IMR-90 (cell line): ENCODE measurements around the gene CHN2. TPM values are rescaled to one million over a fixed set of nuclear protein-coding genes. Genes with fewer than 3 reads are reported as not detected.

Source experiments
- ATAC-seq: fragments of 200-7000 bp; cut with Tn5 transposase; 2 replicates; pipeline ENCODE4 v1.9.1; 2020; ENCODE audit warnings: low read depth, mild to moderate bottlenecking, moderate library complexity
- BruUV-seq: library from RNA; stranded (reverse); fragments of 400-500 nt; replicated peaks from 2 replicates; lab custom pipeline; 2021; lab: Mats Ljungman, UMichigan
- CTCF ChIA-PET: fragments of 300-600 bp; formaldehyde crosslinking; extraction: SDS; loops from one replicate; lab custom pipeline; 2021; ENCODE audit warnings: antibody characterized with exemption; lab: Yijun Ruan, JAX
- POLR2A ChIA-PET: fragments of 300-600 bp; sonication (Branson Sonifier 250); formaldehyde crosslinking; loops from one replicate; lab custom pipeline; 2022; ENCODE audit warnings: antibody characterized with exemption; ENCODE audit not compliant: unreplicated experiment; lab: Charles Lee
- DNase-seq: peaks from one replicate; pipeline ENCODE4 v3.0.0; 2013
- H2AFZ ChIP-seq: replicated peaks from 2 replicates; pipeline ENCODE3; 2013; ENCODE audit warnings: low read length, mild to moderate bottlenecking; ENCODE audit not compliant: poor library complexity
- H2AK5ac ChIP-seq: 2 replicates; pipeline ENCODE4 v1.6.1; 2013; ENCODE audit warnings: low read depth, low read length, inconsistent platforms
- H2AK9ac ChIP-seq: replicated peaks from 2 replicates; pipeline ENCODE3; 2013; ENCODE audit warnings: mild to moderate bottlenecking, low read depth, low read length, moderate library complexity; ENCODE audit not compliant: poor library complexity
- H2BK120ac ChIP-seq: 2 replicates; pipeline ENCODE4 v1.6.1; 2013; ENCODE audit warnings: low read depth, low read length, inconsistent platforms
- H2BK15ac ChIP-seq: 3 replicates; pipeline ENCODE4 v1.6.1; 2013; ENCODE audit warnings: low read depth, low read length, inconsistent platforms
- H2BK20ac ChIP-seq: 2 replicates; pipeline ENCODE4 v1.6.1; 2013; ENCODE audit warnings: low read depth, mild to moderate bottlenecking, inconsistent platforms, low read length, moderate library complexity
- H2BK5ac ChIP-seq: 2 replicates; pipeline ENCODE4 v1.6.1; 2013; ENCODE audit warnings: mild to moderate bottlenecking, low read depth, low read length, inconsistent platforms; ENCODE audit not compliant: poor library complexity, severe bottlenecking
- H3K14ac ChIP-seq: replicated peaks from 2 replicates; pipeline ENCODE4 v1.6.1; 2013; ENCODE audit warnings: low read depth, low read length, inconsistent platforms
- H3K18ac ChIP-seq: 2 replicates; pipeline ENCODE4 v1.6.1; 2013; ENCODE audit warnings: low read depth, low read length, control low read depth
- H3K23ac ChIP-seq: 2 replicates; pipeline ENCODE4 v1.6.1; 2013; ENCODE audit warnings: low read depth, low read length, inconsistent platforms
- H3K27ac ChIP-seq: 2 replicates; pipeline ENCODE4 v1.5.1; 2013; ENCODE audit warnings: mild to moderate bottlenecking, control low read depth, low read length; ENCODE audit not compliant: insufficient read depth
- H3K27me3 ChIP-seq: 2 replicates; pipeline ENCODE4 v1.6.1; 2013; ENCODE audit warnings: low read length; ENCODE audit not compliant: control insufficient read depth, insufficient read depth
- H3K36me3 ChIP-seq: 2 replicates; pipeline ENCODE4 v1.6.1; 2013; ENCODE audit warnings: low read length, mixed read lengths; ENCODE audit not compliant: control insufficient read depth, insufficient read depth
- H3K4ac ChIP-seq: 2 replicates; pipeline ENCODE4 v1.6.1; 2013; ENCODE audit warnings: low read depth, low read length, inconsistent platforms
- H3K4me1 ChIP-seq: 2 replicates; pipeline ENCODE4 v1.6.1; 2013; ENCODE audit warnings: low read length, mixed read lengths; ENCODE audit not compliant: control insufficient read depth, insufficient read depth
- H3K4me2 ChIP-seq: 2 replicates; pipeline ENCODE4 v1.6.1; 2013; ENCODE audit warnings: low read depth, mild to moderate bottlenecking, control low read depth, low read length, moderate library complexity
- H3K4me3 ChIP-seq: 2 replicates; pipeline ENCODE4 v1.5.1; 2013; ENCODE audit warnings: low read depth, mild to moderate bottlenecking, control low read depth, low read length, moderate library complexity; ENCODE audit not compliant: insufficient read depth
- H3K56ac ChIP-seq: 2 replicates; pipeline ENCODE4 v1.6.1; 2013; ENCODE audit warnings: low read length, inconsistent platforms; ENCODE audit not compliant: insufficient read depth; ENCODE audit errors: extremely low read depth
- H3K79me1 ChIP-seq, 2 experiments: 2 replicates each; pipeline ENCODE4 v1.6.1; 2013; ENCODE audit warnings: low read length in 2 of 2, inconsistent platforms in 1 of 2, low read depth in 1 of 2
- H3K9ac ChIP-seq: 2 replicates; pipeline ENCODE4 v1.6.1; 2013; ENCODE audit warnings: low read depth, low read length, control low read depth
- H3K9me1 ChIP-seq: 2 replicates; pipeline ENCODE4 v1.6.1; 2013; ENCODE audit warnings: low read length, inconsistent platforms; ENCODE audit not compliant: insufficient read depth
- H3K9me3 ChIP-seq: 2 replicates; pipeline ENCODE4 v1.6.1; 2013; ENCODE audit warnings: low read length; ENCODE audit not compliant: control insufficient read depth, insufficient read depth
- H4K20me1 ChIP-seq: 2 replicates; pipeline ENCODE4 v1.6.1; 2013; ENCODE audit warnings: low read length, inconsistent platforms; ENCODE audit not compliant: insufficient read depth
- H4K5ac ChIP-seq: 2 replicates; pipeline ENCODE4 v1.6.1; 2013; ENCODE audit warnings: mild to moderate bottlenecking, low read depth, low read length, control low read depth
- H4K8ac ChIP-seq, 2 experiments: 2 replicates each; pipeline ENCODE4 v1.6.1; 2013; ENCODE audit warnings: low read depth in 2 of 2, low read length in 2 of 2, control low read depth in 1 of 2, inconsistent platforms in 1 of 2
- H4K91ac ChIP-seq: 2 replicates; pipeline ENCODE4 v1.6.1; 2013; ENCODE audit warnings: low read depth, low read length, inconsistent platforms; ENCODE audit not compliant: insufficient read depth
- BHLHE40 ChIP-seq: fragments of 150-350 bp; IDR thresholded peaks from 2 replicates; pipeline ENCODE4 v1.6.1; 2016; ENCODE audit warnings: mild to moderate bottlenecking, low read depth, low read length
- CEBPB ChIP-seq: IDR thresholded peaks from 2 replicates; pipeline ENCODE4 v1.6.1; 2012; ENCODE audit warnings: low read depth, low read length, improper control_type of control experiment
- CHD1 ChIP-seq: IDR thresholded peaks from 2 replicates; pipeline ENCODE4 v1.6.1; 2012; ENCODE audit warnings: low read depth, low read length, improper control_type of control experiment
- CTCF ChIP-seq: conservative IDR thresholded peaks from 2 replicates; pipeline ENCODE4 v1.5.1; 2012; ENCODE audit warnings: mild to moderate bottlenecking, low read depth, low read length, improper control_type of control experiment
- ELK1 ChIP-seq: fragments of 150-350 bp; IDR thresholded peaks from 2 replicates; pipeline ENCODE4 v1.6.1; 2016; ENCODE audit warnings: low read depth, mild to moderate bottlenecking, low read length, moderate library complexity, borderline replicate concordance
- FOS ChIP-seq: fragments of 150-350 bp; IDR thresholded peaks from 2 replicates; pipeline ENCODE4 v1.6.1; 2016; ENCODE audit warnings: low read depth, low read length
- MAFK ChIP-seq: IDR thresholded peaks from 2 replicates; pipeline ENCODE4 v1.6.1; 2012; ENCODE audit warnings: low read depth, low read length, improper control_type of control experiment
- MAZ ChIP-seq: IDR thresholded peaks from 2 replicates; pipeline ENCODE4 v1.6.1; 2012; ENCODE audit warnings: low read depth, mild to moderate bottlenecking, low read length, improper control_type of control experiment, moderate library complexity, borderline replicate concordance
- MXI1 ChIP-seq: IDR thresholded peaks from 2 replicates; pipeline ENCODE4 v1.6.1; 2012; ENCODE audit warnings: low read depth, mild to moderate bottlenecking, low read length, moderate library complexity, borderline replicate concordance
- NFE2L2 ChIP-seq: fragments of 150-350 bp; IDR thresholded peaks from 2 replicates; pipeline ENCODE4 v1.6.1; 2016; ENCODE audit warnings: low read depth, mild to moderate bottlenecking, low read length
- POLR2A ChIP-seq: IDR thresholded peaks from 2 replicates; pipeline ENCODE4 v1.6.1; 2012; ENCODE audit warnings: mild to moderate bottlenecking, low read depth, low read length
- RAD21 ChIP-seq: IDR thresholded peaks from 2 replicates; pipeline ENCODE4 v1.6.1; 2012; ENCODE audit warnings: low read length, improper control_type of control experiment
- RCOR1 ChIP-seq: IDR thresholded peaks from 2 replicates; pipeline ENCODE4 v1.6.1; 2012; ENCODE audit warnings: mild to moderate bottlenecking, low read length, improper control_type of control experiment; ENCODE audit not compliant: insufficient replicate concordance
- RFX5 ChIP-seq: IDR thresholded peaks from 2 replicates; pipeline ENCODE4 v1.8.0; 2012; ENCODE audit warnings: low read depth, mild to moderate bottlenecking, low read length, moderate library complexity
- SMC3 ChIP-seq: fragments of 150-350 bp; IDR thresholded peaks from 2 replicates; pipeline ENCODE4 v1.6.1; 2016; ENCODE audit warnings: low read depth, mild to moderate bottlenecking, antibody characterized with exemption, low read length, moderate library complexity
- USF2 ChIP-seq: fragments of 150-350 bp; IDR thresholded peaks from 2 replicates; pipeline ENCODE4 v1.6.1; 2017; ENCODE audit warnings: mild to moderate bottlenecking, antibody characterized with exemption, low read length, low read depth
- dilution Hi-C: fragments of 300-500 bp; cut with HindIII; formaldehyde crosslinking; loops from one replicate; pipeline ENCODE4 v1.14.3; 2018; ENCODE audit warnings: low sequenced_read_pairs; ENCODE audit not compliant: unreplicated experiment
- in situ Hi-C: fragments of 300-500 bp; cut with MboI; formaldehyde crosslinking; loops from 3 replicates; pipeline ENCODE4 v1.14.3; 2019; ENCODE audit warnings: low sequenced_read_pairs, inconsistent platforms, mixed read lengths
- intact Hi-C: fragments of 100-400 bp; cut with micrococcal nuclease; formaldehyde crosslinking; loops from 2 replicates; pipeline ENCODE4 v1.10.0; 2022
- polyA plus RNA-seq, 3 experiments: library from polyadenylated mRNA; depleted of rRNA; stranded (reverse); fragments of >200 nt; gene quantifications; 2 replicates each; pipeline ENCODE4 v1.2.3, GENCODE V29; 2012; ENCODE audit warnings: low replicate concordance in 1 of 3
- total RNA-seq: library from RNA; depleted of rRNA; stranded (reverse); fragments of >200 nt; gene quantifications from 2 replicates; pipeline ENCODE4 v1.2.3, GENCODE V29; 2012

Gene CHN2
- total and polyA plus RNA-seq, 2 of the 4 experiments (the other 2 are of a cell fraction) = not detected

- in situ Hi-C loops = no loop called here
- H3K56ac ChIP-seq = no peak overlapping the region
- no TSS peak for BruUV-seq
- H3K9ac ChIP-seq = no peak overlapping the region
- no peak overlapping the region for H2BK120ac ChIP-seq
- CTCF ChIA-PET = interaction anchor here (0.6 kb wide), 1 partner anchor 1006 kb away, joined by 6 read pairs; no protein-coding TSS in a partner anchor
- no peak overlapping the region for H4K8ac ChIP-seq
- H3K27me3 ChIP-seq = no peaks in the 10 kb centered on the region
- no peak overlapping the region for H3K4ac ChIP-seq
- dilution Hi-C loops = no loop called here
- POLR2A ChIA-PET = no interaction called here
- ATAC-seq = no peak
- H3K4me3 ChIP-seq = no peak overlapping the region
- no peak overlapping the region for H4K5ac ChIP-seq
- no peak overlapping the region for H3K18ac ChIP-seq
- no peak overlapping the region for H3K23ac ChIP-seq
- H2BK20ac ChIP-seq = no peak overlapping the region
- TF ChIP-seq RFX5 (no peak), ELK1 (no peak), MAZ (no peak), MXI1 (no peak), MAFK (no peak), CTCF (no peak), SMC3 (no peak), POLR2A (no peak), CHD1 (no peak), NFE2L2 (no peak), BHLHE40 (no peak), FOS (no peak), RCOR1 (no peak), USF2 (no peak), CEBPB (no peak), RAD21 (no peak)
- no peaks in the 10 kb centered on the region for H3K36me3 ChIP-seq
- no peak overlapping the region for H2AK5ac ChIP-seq
- intact Hi-C loops = no loop called here
- no peak overlapping the region for H2BK15ac ChIP-seq
- no peak overlapping the region for H2AK9ac ChIP-seq
- H3K4me2 ChIP-seq = no peak overlapping the region
- no peak overlapping the region for H2BK5ac ChIP-seq
- H2AFZ ChIP-seq = no peak overlapping the region
- no peaks in the 10 kb centered on the region for H4K20me1 ChIP-seq
- H3K9me1 ChIP-seq = no peaks in the 10 kb centered on the region
- no peak overlapping the region for H3K14ac ChIP-seq
- H3K4me1 ChIP-seq = no peaks in the 10 kb centered on the region
- H3K27ac ChIP-seq = no peak overlapping the region
- H3K9me3 ChIP-seq = no peaks in the 10 kb centered on the region
- DNase-seq = no peak
- no peaks in the 10 kb centered on the region for H3K79me1 ChIP-seq
- no peak overlapping the region for H4K91ac ChIP-seq
Observed at GRCh38 chr7:29420011-29420410, 225.4 kb downstream of the CHN2 start.
